Measurements from ENCODE around the gene COX18. TPM values are rescaled to one million over a fixed set of nuclear protein-coding genes. Genes with fewer than 3 reads are reported as not detected.

COX18 gene, protein sequence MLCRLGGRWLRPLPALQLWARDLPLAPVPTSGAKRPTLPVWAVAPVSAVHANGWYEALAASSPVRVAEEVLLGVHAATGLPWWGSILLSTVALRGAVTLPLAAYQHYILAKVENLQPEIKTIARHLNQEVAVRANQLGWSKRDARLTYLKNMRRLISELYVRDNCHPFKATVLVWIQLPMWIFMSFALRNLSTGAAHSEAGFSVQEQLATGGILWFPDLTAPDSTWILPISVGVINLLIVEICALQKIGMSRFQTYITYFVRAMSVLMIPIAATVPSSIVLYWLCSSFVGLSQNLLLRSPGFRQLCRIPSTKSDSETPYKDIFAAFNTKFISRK
- total RNA-seq: 20.1 and 20.4 TPM in 2 replicates
- long read RNA-seq, full-length matches to known transcripts: 4 of 9 reads
- long read RNA-seq, partial matches to known transcripts: 0 of 9 reads
- long read RNA-seq, other reads (novel, unspliced or antisense): 5 of 9 reads

DNA sequence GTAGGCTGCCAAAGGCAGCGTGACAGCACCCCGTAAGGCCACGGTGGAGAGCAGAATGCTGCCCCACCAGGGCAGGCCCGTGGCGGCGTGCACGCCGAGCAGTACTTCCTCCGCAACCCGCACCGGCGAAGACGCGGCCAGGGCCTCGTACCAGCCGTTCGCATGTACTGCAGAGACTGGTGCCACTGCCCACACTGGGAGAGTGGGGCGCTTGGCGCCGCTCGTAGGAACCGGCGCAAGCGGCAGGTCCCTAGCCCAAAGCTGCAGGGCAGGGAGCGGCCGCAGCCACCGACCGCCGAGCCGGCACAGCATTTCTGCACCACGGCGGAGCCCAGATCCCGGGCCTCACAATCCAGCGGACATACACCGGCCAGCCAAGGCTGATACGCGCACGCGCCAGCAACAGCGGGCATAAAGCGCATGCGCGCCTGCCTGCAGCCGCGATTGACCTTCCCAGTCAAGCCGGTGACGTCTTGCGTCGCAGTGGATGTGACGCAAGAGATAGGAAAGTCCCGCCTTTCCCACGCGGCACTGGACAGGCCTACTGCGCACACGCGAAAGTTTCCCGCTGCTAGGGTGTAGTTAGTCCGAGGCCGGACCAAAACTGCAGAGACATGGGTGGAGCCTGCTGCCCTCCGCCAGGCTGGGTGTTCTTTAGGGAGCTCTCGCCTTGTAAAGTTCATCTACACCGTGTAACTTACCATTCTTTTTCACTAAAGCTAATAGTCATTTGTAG lies at the start of gene COX18:
COX18 (minus strand) TSS at position 379 of the 736 bp plus-strand sequence; CDS start at position 312, 67 bp downstream.
- Mint-ChIP-seq H3K27ac (ENCODE audit: unreplicated experiment) (peak within 1 kb of the TSS; percentile 99), H3K27me3 (ENCODE audit: low read depth) (peaks cover 3% of the 10 kb centered on the region), H3K9me3 (no peaks in the 10 kb centered on the region), H3K4me3 (peak within 1 kb of the TSS; percentile 88), H3K4me1 (peaks cover 24% of the 10 kb centered on the region), H3K36me3 (ENCODE audit: low read depth) (peaks cover 2% of the 10 kb centered on the region)
- TF ChIP-seq, protein P1, sequence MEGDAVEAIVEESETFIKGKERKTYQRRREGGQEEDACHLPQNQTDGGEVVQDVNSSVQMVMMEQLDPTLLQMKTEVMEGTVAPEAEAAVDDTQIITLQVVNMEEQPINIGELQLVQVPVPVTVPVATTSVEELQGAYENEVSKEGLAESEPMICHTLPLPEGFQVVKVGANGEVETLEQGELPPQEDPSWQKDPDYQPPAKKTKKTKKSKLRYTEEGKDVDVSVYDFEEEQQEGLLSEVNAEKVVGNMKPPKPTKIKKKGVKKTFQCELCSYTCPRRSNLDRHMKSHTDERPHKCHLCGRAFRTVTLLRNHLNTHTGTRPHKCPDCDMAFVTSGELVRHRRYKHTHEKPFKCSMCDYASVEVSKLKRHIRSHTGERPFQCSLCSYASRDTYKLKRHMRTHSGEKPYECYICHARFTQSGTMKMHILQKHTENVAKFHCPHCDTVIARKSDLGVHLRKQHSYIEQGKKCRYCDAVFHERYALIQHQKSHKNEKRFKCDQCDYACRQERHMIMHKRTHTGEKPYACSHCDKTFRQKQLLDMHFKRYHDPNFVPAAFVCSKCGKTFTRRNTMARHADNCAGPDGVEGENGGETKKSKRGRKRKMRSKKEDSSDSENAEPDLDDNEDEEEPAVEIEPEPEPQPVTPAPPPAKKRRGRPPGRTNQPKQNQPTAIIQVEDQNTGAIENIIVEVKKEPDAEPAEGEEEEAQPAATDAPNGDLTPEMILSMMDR (conservative IDR thresholded peaks at IDR 0.05): no peak
- DNase-seq (ENCODE audit: low read depth, low spot score): peak; percentile 92

DNA sequence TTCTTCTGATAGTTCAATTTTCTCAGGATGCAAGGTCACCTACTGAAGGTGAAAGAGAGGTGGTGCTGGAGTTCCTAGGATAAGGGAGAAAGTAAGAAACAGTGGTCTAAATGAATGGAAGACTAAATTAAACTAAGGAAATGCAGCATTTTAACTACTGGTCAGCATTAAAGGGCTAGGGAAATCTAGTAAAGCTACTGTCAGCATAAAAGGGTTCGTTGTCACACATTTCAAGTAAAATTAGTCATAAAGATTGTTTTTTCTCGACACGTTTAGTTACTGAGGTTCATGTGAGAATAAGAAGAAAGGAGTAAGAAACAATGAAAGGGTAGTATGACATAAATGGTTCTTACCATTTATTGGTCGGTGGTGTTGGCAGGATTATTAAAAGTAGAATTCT lies 40.0 kb upstream of the COX18 start:
- no peak overlapping the region for H3K27ac Mint-ChIP-seq (ENCODE audit: unreplicated experiment)
- no peaks in the 10 kb centered on the region for H3K4me1 Mint-ChIP-seq
- DNase-seq (ENCODE audit: low read depth, low spot score): no peak
- no peaks in the 10 kb centered on the region for H3K36me3 Mint-ChIP-seq (ENCODE audit: low read depth)
- H3K4me3 Mint-ChIP-seq: no peak overlapping the region
- TF ChIP-seq, protein P1 (conservative IDR thresholded peaks at IDR 0.05): no peak
- no peaks in the 10 kb centered on the region for H3K9me3 Mint-ChIP-seq
- no peaks in the 10 kb centered on the region for H3K27me3 Mint-ChIP-seq (ENCODE audit: low read depth)

DNA sequence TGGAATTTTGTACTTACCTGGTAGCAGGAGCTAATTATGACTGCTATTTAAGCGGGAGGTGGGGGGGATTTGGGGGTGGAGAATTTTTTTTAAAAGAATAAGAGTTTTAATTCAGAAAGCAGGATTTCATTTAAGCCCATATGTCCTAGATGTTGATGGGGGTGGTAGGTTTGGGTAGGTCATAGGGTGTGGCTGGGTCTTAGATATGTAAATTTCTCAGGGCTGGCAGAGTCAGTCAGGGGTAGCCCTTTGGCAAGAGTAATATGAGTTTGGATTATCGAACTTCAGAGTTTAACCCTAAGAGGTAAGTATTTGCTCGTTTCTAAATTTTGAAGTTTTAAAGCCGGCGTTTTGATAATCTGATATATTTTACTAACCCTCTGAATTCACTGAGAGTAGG lies 35.2 kb upstream of the COX18 start:
- H3K4me1 Mint-ChIP-seq: peaks cover 4% of the 10 kb centered on the region

DNA sequence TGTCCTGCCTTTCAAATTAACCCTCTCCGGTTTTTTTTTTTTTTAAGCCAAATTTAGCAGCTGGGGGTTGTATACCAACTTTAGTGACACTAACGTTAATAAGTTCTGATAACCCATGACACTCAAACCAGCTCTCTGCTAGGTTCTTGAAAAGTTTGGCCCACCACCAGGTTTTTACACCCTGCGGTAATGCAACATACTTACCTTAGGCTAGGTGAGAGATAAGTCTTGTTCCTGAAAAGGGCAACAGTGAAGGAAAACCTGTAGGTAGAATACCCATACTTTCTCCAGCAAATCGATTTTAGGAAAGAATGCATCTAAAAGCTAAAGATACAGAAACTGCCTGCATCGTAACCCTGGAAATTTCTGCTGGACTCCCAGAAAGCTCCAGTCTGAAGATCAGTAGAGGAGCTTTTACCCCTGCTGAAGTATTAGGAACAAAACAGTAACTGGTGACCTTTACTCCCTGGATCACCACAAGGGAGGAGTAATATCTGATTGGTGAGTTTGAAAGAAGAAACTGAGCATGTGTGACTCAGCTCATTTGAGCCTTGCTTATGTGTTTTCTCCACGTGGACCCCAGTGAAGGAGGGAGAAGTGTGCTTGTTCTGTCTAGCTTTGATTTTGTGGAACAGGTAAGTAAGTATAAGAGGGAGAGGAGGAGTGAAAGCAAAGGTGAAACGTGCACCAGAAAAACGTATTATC lies 34.4 kb upstream of the COX18 start:
- H3K4me1 Mint-ChIP-seq: peaks cover 4% of the 10 kb centered on the region
- no peak overlapping the region for H3K27ac Mint-ChIP-seq (ENCODE audit: unreplicated experiment)
- H3K4me3 Mint-ChIP-seq: no peak overlapping the region
- DNase-seq (ENCODE audit: low read depth, low spot score): no peak
- H3K36me3 Mint-ChIP-seq (ENCODE audit: low read depth): peaks cover 5% of the 10 kb centered on the region
- no peaks in the 10 kb centered on the region for H3K9me3 Mint-ChIP-seq
- H3K27me3 Mint-ChIP-seq (ENCODE audit: low read depth): no peaks in the 10 kb centered on the region
- TF ChIP-seq, protein P1 (conservative IDR thresholded peaks at IDR 0.05): no peak

More for the DNA sequence above, 35.2 kb upstream of the COX18 start:
- DNase-seq (ENCODE audit: low read depth, low spot score): no peak
- no peaks in the 10 kb centered on the region for H3K27me3 Mint-ChIP-seq (ENCODE audit: low read depth)
- H3K27ac Mint-ChIP-seq (ENCODE audit: unreplicated experiment): no peak overlapping the region
- no peak overlapping the region for H3K4me3 Mint-ChIP-seq
- TF ChIP-seq, protein P1 (conservative IDR thresholded peaks at IDR 0.05): no peak
- peaks cover 5% of the 10 kb centered on the region for H3K36me3 Mint-ChIP-seq (ENCODE audit: low read depth)
- no peaks in the 10 kb centered on the region for H3K9me3 Mint-ChIP-seq

DNA sequence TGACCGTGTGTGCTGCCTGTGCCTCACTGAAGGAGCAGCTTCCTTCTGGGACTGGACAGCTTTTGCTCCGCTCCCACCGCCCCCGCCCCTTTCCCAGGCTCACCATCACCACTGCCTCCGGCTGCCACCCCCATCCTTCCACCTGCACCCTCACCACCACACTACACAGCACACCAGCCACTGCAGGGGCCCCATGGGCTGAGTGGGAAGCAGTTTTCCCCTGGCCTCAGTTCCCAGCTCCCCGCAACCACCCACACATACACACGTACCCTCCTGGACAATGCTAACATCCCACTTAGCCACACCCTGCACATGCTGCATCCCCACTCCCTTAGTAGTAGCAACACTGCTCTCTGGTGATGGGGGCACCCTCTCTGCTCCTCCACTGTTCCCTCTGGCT lies 29.6 kb upstream of the COX18 start:
- H3K27me3 Mint-ChIP-seq (ENCODE audit: low read depth): no peaks in the 10 kb centered on the region
- TF ChIP-seq, protein P1 (conservative IDR thresholded peaks at IDR 0.05): no peak
- peaks cover 2% of the 10 kb centered on the region for H3K4me1 Mint-ChIP-seq
- H3K9me3 Mint-ChIP-seq: no peaks in the 10 kb centered on the region
- H3K4me3 Mint-ChIP-seq: no peak overlapping the region
- H3K27ac Mint-ChIP-seq (ENCODE audit: unreplicated experiment): no peak overlapping the region
- DNase-seq (ENCODE audit: low read depth, low spot score): no peak
- peaks cover 10% of the 10 kb centered on the region for H3K36me3 Mint-ChIP-seq (ENCODE audit: low read depth)
